GOT3 (cell line): ENCODE results near the gene CACNA1G.
A peak's percentile ranks its signal among the peaks of the same experiment; 100 is the strongest.

Experiments
- DNase-seq: peaks from one replicate; lab custom pipeline; 2025; ENCODE audit warnings: mixed read lengths; lab: John Stamatoyannopoulos, UW

Gene CACNA1G

GRCh38 chr17:50560185-50560824 lies at the start of gene CACNA1G:
Gene CACNA1G, plus strand, starts transcription at chr17:50560715. Its CDS starts 745 bp downstream, at chr17:50561460.
- DNase-seq, result peak; percentile 51

GRCh38 chr17:50511058-50511457 lies 49.5 kb upstream of the CACNA1G start:
- no peak for DNase-seq

- no peak for DNase-seq
These were observed 47.0 kb upstream of the CACNA1G start for GRCh38 chr17:50513495-50513894.

GRCh38 chr17:50514388-50514787 lies 46.1 kb upstream of the CACNA1G start:
- no peak for DNase-seq

- DNase-seq, result no peak
These were observed 45.4 kb upstream of the CACNA1G start for GRCh38 chr17:50514936-50515702.

GRCh38 chr17:50517011-50517410 lies 43.5 kb upstream of the CACNA1G start:
- DNase-seq, result no peak

- DNase-seq, result no peak
These were observed 42.8 kb upstream of the CACNA1G start for GRCh38 chr17:50517504-50518383.

- no peak for DNase-seq
These were observed 42.0 kb upstream of the CACNA1G start for GRCh38 chr17:50518384-50519023.

- no peak for DNase-seq
These were observed 41.2 kb upstream of the CACNA1G start for GRCh38 chr17:50519141-50519834.

GRCh38 chr17:50520483-50520882 lies 40.0 kb upstream of the CACNA1G start:
- DNase-seq, result no peak

- DNase-seq, result no peak
These were observed 39.0 kb upstream of the CACNA1G start for GRCh38 chr17:50521514-50521913.

GRCh38 chr17:50522766-50523165 lies 37.7 kb upstream of the CACNA1G start:
- no peak for DNase-seq

GRCh38 chr17:50523208-50523607 lies 37.3 kb upstream of the CACNA1G start:
- no peak for DNase-seq

GRCh38 chr17:50524838-50525237 lies 35.7 kb upstream of the CACNA1G start:
- DNase-seq, result no peak

- no peak for DNase-seq
These were observed 33.3 kb upstream of the CACNA1G start for GRCh38 chr17:50527155-50527762.

GRCh38 chr17:50527949-50528474 lies 32.5 kb upstream of the CACNA1G start:
- DNase-seq, result no peak

GRCh38 chr17:50529849-50530248 lies 30.7 kb upstream of the CACNA1G start:
- no peak for DNase-seq

- DNase-seq, result no peak
These were observed 29.0 kb upstream of the CACNA1G start for GRCh38 chr17:50531428-50532025.

GRCh38 chr17:50532452-50533024 lies 28.0 kb upstream of the CACNA1G start, which contains the start of gene EPN3:
Gene EPN3, plus strand, starts transcription at chr17:50532735. Its CDS starts 3,822 bp downstream, at chr17:50536557.
- DNase-seq, result no peak

GRCh38 chr17:50533185-50533584 lies 27.3 kb upstream of the CACNA1G start:
- no peak for DNase-seq
